ENCODE measurements around the gene GNA14. TPM values are rescaled to one million over a fixed set of nuclear protein-coding genes. Genes with fewer than 3 reads are reported as not detected.
"Not testable (repeated sequence)": the region's sequence is repeated elsewhere in the genome, so short reads cannot be mapped to it uniquely, and the experiment has no call there.

The GNA14 gene
- total and polyA plus RNA-seq, 4 donors: 1.0 to 13.6 (median 4.1) TPM

DNA sequence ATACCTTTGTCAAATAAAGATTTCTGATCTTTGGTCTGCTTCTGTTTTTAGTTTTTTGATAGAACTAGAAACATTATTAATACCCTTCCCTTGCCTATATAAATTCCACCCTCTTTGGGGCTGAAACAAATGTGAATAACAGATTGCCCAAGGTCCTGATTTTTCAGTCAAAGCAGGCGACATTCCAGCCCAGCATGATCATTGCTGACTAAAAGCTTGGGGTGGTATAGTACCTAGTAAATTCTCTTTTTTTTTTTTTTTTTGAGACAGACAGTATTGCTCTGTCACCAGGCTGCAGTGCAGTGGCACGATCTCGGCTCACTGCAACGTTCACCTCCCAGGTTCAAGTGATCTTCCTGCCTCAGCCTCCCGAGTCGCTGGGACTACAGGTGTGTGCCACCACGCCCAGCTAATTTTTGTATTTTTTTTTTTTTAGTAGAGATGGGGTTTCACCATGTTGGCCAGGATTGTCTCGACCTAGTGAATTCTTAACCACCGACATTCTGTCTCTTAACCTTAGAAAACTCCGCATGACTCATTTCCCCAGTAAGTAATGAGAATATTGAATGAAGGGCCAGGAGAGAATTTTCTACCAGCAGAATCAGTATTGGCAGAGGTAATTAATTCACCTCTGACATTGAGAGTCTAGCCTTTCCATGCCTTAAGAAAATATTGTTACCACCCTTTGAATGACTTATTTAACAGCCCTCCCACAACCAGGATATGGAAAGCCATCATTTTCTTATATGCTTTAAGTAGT, 226.4 kb downstream of the GNA14 start:
- WGBS, 2 donors: 97% methylated on average over 10 of the region's 10 CpGs
- no peak for DNase-seq
- intact Hi-C loops (cut with DNase I): no loop called here
- no peak overlapping the region for H3K27ac ChIP-seq (ENCODE audit: low read depth in 1 of 2, low read length in 2 of 2)
- no peak overlapping the region for H3K4me3 ChIP-seq (ENCODE audit: low read length in 2 of 2)
- H3K4me1 ChIP-seq (ENCODE audit: control insufficient read depth in 1 of 2, insufficient read depth in 2 of 2, low read length in 2 of 2): no peaks in the 10 kb centered on the region
- ATAC-seq (ENCODE audit: low FRiP score): no peak
- H3K9me3 ChIP-seq (ENCODE audit: control insufficient read depth, low read length): no peaks in the 10 kb centered on the region
- H3K36me3 ChIP-seq (ENCODE audit: control insufficient read depth in 1 of 2, insufficient read depth in 2 of 2, low read length in 1 of 2): peaks cover 0 to 1% of the 10 kb centered on the region in 2 donors
- H3K27me3 ChIP-seq (ENCODE audit: control insufficient read depth in 1 of 2, insufficient read depth in 2 of 2, low read length in 1 of 2): no peaks in the 10 kb centered on the region

DNA sequence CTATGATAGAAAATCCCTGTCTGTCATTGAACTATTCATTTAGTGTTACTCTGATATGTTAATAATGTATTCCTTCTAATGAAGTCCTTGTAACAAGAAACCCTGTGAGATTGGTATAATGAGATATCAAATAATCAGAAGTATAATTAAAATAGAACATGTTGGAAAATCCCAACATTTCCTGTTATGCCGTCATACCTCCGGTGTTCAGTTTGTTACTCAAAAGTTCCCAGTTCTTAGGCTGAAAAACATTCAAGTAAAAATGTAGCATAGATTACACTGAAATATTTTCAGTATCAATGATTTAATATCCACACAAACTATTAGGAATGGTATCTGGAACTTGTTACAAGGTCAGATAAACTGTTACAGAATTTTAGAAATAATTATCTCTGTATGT, 227.5 kb downstream of the GNA14 start:
- ATAC-seq (ENCODE audit: low FRiP score): no peak
- WGBS, 2 donors: 43 to 51% methylated on average over 2 of the region's 2 CpGs

GRCh38 chr9:77418226-77418625, 229.9 kb downstream of the GNA14 start:
- no peaks in the 10 kb centered on the region for H3K4me1 ChIP-seq (ENCODE audit: control insufficient read depth in 1 of 2, insufficient read depth in 2 of 2, low read length in 2 of 2)
- intact Hi-C loops (cut with DNase I): no loop called here
- DNase-seq: no peak
- H3K4me3 ChIP-seq (ENCODE audit: low read length in 2 of 2): no peak overlapping the region
- no peak for ATAC-seq (ENCODE audit: low FRiP score)
- no peaks in the 10 kb centered on the region for H3K36me3 ChIP-seq (ENCODE audit: control insufficient read depth in 1 of 2, insufficient read depth in 2 of 2, low read length in 1 of 2)
- no peaks in the 10 kb centered on the region for H3K9me3 ChIP-seq (ENCODE audit: control insufficient read depth, low read length)
- H3K27ac ChIP-seq (ENCODE audit: low read depth in 1 of 2, low read length in 2 of 2): no peak overlapping the region
- H3K27me3 ChIP-seq (ENCODE audit: control insufficient read depth in 1 of 2, insufficient read depth in 2 of 2, low read length in 1 of 2): no peaks in the 10 kb centered on the region

More for the DNA sequence above, 227.5 kb downstream of the GNA14 start:
- no peaks in the 10 kb centered on the region for H3K27me3 ChIP-seq (ENCODE audit: control insufficient read depth in 1 of 2, insufficient read depth in 2 of 2, low read length in 1 of 2)
- H3K36me3 ChIP-seq (ENCODE audit: control insufficient read depth in 1 of 2, insufficient read depth in 2 of 2, low read length in 1 of 2): peaks cover 0 to 1% of the 10 kb centered on the region in 2 donors
- H3K4me3 ChIP-seq (ENCODE audit: low read length in 2 of 2): no peak overlapping the region
- H3K27ac ChIP-seq (ENCODE audit: low read depth in 1 of 2, low read length in 2 of 2): no peak overlapping the region
- intact Hi-C loops (cut with DNase I): no loop called here
- H3K4me1 ChIP-seq (ENCODE audit: control insufficient read depth in 1 of 2, insufficient read depth in 2 of 2, low read length in 2 of 2): no peaks in the 10 kb centered on the region
- no peak for DNase-seq
- H3K9me3 ChIP-seq (ENCODE audit: control insufficient read depth, low read length): no peaks in the 10 kb centered on the region

DNA sequence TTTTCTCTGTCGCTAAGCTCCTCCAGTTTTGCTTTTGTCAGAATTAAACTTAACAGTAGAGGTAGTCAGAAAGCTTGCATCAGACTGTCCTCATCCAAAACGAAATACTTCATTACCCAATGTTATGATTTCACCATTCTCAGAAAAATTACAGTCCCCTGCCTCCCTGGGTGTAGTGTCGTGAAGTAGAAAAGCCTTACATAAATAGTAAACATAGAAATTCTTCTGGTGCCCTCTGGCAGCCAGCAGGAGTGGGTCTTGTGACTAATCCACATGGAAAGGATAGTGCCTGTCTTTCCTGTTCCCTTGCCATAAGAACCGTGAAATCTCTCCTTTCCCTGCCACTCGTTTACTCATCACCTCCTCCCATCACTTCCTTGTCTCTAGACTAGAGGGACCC, 230.6 kb downstream of the GNA14 start:
- H3K4me1 ChIP-seq (ENCODE audit: control insufficient read depth in 1 of 2, insufficient read depth in 2 of 2, low read length in 2 of 2): no peaks in the 10 kb centered on the region
- no peak for DNase-seq
- no peak overlapping the region for H3K27ac ChIP-seq (ENCODE audit: low read depth in 1 of 2, low read length in 2 of 2)
- H3K27me3 ChIP-seq (ENCODE audit: control insufficient read depth in 1 of 2, insufficient read depth in 2 of 2, low read length in 1 of 2): no peaks in the 10 kb centered on the region
- intact Hi-C loops (cut with DNase I): no loop called here
- H3K9me3 ChIP-seq (ENCODE audit: control insufficient read depth, low read length): no peaks in the 10 kb centered on the region
- no peaks in the 10 kb centered on the region for H3K36me3 ChIP-seq (ENCODE audit: control insufficient read depth in 1 of 2, insufficient read depth in 2 of 2, low read length in 1 of 2)
- H3K4me3 ChIP-seq (ENCODE audit: low read length in 2 of 2): no peak overlapping the region
- ATAC-seq (ENCODE audit: low FRiP score): peak; percentile 46
- 58 to 59% methylated on average over 5 of the region's 5 CpGs for WGBS, 2 donors

GRCh38 chr9:77408521-77408920, 239.6 kb downstream of the GNA14 start:
- H3K9me3 ChIP-seq (ENCODE audit: control insufficient read depth, low read length); intact Hi-C loops (cut with DNase I); H3K36me3 ChIP-seq (ENCODE audit: control insufficient read depth in 1 of 2, insufficient read depth in 2 of 2, low read length in 1 of 2); H3K27ac ChIP-seq (ENCODE audit: low read depth in 1 of 2, low read length in 2 of 2); ATAC-seq (ENCODE audit: low FRiP score); H3K4me1 ChIP-seq (ENCODE audit: control insufficient read depth in 1 of 2, insufficient read depth in 2 of 2, low read length in 2 of 2); H3K4me3 ChIP-seq (ENCODE audit: low read length in 2 of 2); DNase-seq; H3K27me3 ChIP-seq (ENCODE audit: control insufficient read depth in 1 of 2, insufficient read depth in 2 of 2, low read length in 1 of 2): not testable (repeated sequence)
- 93 to 95% methylated on average over 9 of the region's 9 CpGs for WGBS, 2 donors

GRCh38 chr9:77403239-77403638, 244.9 kb downstream of the GNA14 start:
- H3K36me3 ChIP-seq (ENCODE audit: control insufficient read depth in 1 of 2, insufficient read depth in 2 of 2, low read length in 1 of 2): no peaks in the 10 kb centered on the region
- H3K4me3 ChIP-seq (ENCODE audit: low read length in 2 of 2): no peak overlapping the region

DNA sequence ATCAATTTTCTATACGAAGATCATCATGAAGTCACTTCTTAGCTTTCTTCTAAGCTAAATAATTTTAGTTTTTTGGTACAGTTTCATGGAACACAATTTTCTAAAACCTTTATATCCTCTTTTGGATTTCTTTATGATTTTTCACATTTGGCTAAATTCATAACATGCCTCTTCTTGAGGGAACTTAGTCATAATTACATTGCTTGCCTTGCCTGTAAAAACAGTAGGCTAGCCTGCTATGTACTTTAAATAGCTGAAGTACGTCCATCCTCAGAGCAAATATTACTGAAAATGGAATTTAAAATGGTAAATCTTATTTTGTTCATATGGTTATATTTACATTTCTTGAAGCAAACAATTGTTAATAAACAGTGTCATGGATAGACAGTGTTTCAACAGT, 245.8 kb downstream of the GNA14 start:
- H3K27me3 ChIP-seq (ENCODE audit: control insufficient read depth in 1 of 2, insufficient read depth in 2 of 2, low read length in 1 of 2): no peaks in the 10 kb centered on the region
- no peaks in the 10 kb centered on the region for H3K9me3 ChIP-seq (ENCODE audit: control insufficient read depth, low read length)
- H3K4me3 ChIP-seq (ENCODE audit: low read length in 2 of 2): no peak overlapping the region
- 30 to 32% methylated on average over 2 of the region's 2 CpGs for WGBS, 2 donors
- no peak for ATAC-seq (ENCODE audit: low FRiP score)
- no peak overlapping the region for H3K27ac ChIP-seq (ENCODE audit: low read depth in 1 of 2, low read length in 2 of 2)
- H3K36me3 ChIP-seq (ENCODE audit: control insufficient read depth in 1 of 2, insufficient read depth in 2 of 2, low read length in 1 of 2): no peaks in the 10 kb centered on the region
- H3K4me1 ChIP-seq (ENCODE audit: control insufficient read depth in 1 of 2, insufficient read depth in 2 of 2, low read length in 2 of 2): no peaks in the 10 kb centered on the region
- intact Hi-C loops (cut with DNase I): no loop called here
- no peak for DNase-seq

More at GRCh38 chr9:77403239-77403638, 244.9 kb downstream of the GNA14 start:
- Histone ChIP-seq H3K27ac (ENCODE audit: low read depth in 1 of 2, low read length in 2 of 2) (no peak overlapping the region), H3K9me3 (ENCODE audit: control insufficient read depth, low read length) (no peaks in the 10 kb centered on the region), H3K27me3 (ENCODE audit: control insufficient read depth in 1 of 2, insufficient read depth in 2 of 2, low read length in 1 of 2) (no peaks in the 10 kb centered on the region), H3K4me1 (ENCODE audit: control insufficient read depth in 1 of 2, insufficient read depth in 2 of 2, low read length in 2 of 2) (no peaks in the 10 kb centered on the region)
- intact Hi-C loops (cut with DNase I): no loop called here
- ATAC-seq (ENCODE audit: low FRiP score): no peak
- DNase-seq: no peak
- WGBS, 2 donors: 81 to 94% methylated on average over 4 of the region's 4 CpGs

DNA sequence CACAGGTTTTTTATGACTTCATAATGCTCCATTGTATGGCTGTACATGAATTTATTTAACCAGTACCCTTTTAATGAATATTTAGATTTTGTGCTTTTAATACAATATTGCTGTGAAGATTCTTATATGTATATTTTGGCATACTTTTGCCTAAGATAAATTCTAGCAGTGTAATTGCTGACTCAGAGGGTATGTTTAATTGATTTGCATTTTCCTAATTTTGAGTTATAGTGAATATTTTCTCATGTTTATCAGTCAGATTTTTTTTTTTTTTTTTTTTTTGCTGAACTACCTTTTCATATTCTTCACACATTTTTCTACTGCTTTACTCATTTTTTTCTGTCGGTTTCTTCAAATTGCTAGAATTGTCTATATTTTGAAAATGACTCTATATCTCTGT, 248.2 kb downstream of the GNA14 start:
- Histone ChIP-seq H3K9me3 (ENCODE audit: control insufficient read depth, low read length) (no peaks in the 10 kb centered on the region), H3K27ac (ENCODE audit: low read depth in 1 of 2, low read length in 2 of 2) (no peak overlapping the region), H3K36me3 (ENCODE audit: control insufficient read depth in 1 of 2, insufficient read depth in 2 of 2, low read length in 1 of 2) (no peaks in the 10 kb centered on the region), H3K4me3 (ENCODE audit: low read length in 2 of 2) (no peak overlapping the region), H3K4me1 (ENCODE audit: control insufficient read depth in 1 of 2, insufficient read depth in 2 of 2, low read length in 2 of 2) (no peaks in the 10 kb centered on the region), H3K27me3 (ENCODE audit: control insufficient read depth in 1 of 2, insufficient read depth in 2 of 2, low read length in 1 of 2) (no peaks in the 10 kb centered on the region)
- intact Hi-C loops (cut with DNase I): no loop called here
- ATAC-seq (ENCODE audit: low FRiP score): no peak
- no peak for DNase-seq
- WGBS, 2 donors: 94 to 97% methylated on average over 1 of the region's 1 CpG

DNA sequence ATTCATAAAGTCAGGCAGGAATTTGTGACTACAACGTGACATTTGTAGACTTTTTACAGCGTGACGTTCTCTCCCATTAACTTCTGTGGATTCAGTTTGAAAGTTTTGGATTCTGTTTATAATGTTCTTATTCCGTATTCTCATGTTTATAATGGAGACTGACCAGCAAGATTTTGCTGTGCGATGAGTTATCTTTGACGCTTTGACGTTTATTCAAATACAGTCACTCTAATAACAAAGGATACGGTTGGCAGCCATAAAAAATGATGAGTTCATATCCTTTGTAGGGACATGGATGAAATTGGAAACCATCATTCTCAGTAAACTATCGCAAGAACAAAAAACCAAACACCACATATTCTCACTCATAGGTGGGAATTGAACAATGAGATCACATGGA, 249.5 kb downstream of the GNA14 start:
- DNase-seq; H3K27ac ChIP-seq (ENCODE audit: low read depth in 1 of 2, low read length in 2 of 2); ATAC-seq (ENCODE audit: low FRiP score); H3K27me3 ChIP-seq (ENCODE audit: control insufficient read depth in 1 of 2, insufficient read depth in 2 of 2, low read length in 1 of 2); H3K9me3 ChIP-seq (ENCODE audit: control insufficient read depth, low read length); H3K4me1 ChIP-seq (ENCODE audit: control insufficient read depth in 1 of 2, insufficient read depth in 2 of 2, low read length in 2 of 2); H3K4me3 ChIP-seq (ENCODE audit: low read length in 2 of 2); H3K36me3 ChIP-seq (ENCODE audit: control insufficient read depth in 1 of 2, insufficient read depth in 2 of 2, low read length in 1 of 2); intact Hi-C loops (cut with DNase I): not testable (repeated sequence)
- WGBS, 2 donors: 60 to 64% methylated on average over 9 of the region's 9 CpGs
